ENCODE measurements around the gene TRIM14.

DNA sequence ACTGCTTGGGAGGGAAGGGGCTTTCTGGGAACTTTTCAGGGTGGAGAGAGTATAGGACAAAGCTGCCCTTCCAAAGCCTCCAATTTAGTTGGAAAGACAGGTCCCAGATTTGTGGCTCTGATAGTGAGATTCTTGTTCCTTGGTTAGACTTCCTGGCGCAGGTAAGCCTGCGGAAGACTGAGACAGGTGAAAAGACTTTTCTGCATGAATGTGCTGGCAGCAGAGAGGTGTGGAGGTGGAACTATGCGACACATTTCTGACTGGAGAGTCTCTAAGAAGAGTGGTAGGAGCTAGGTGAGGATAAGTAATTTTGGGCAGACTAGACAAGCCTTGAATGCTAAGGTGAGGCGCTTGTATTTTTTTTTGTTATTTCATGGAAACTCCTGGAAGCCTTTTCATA lies 32.6 kb downstream of the TRIM14 start:
- TF ChIP-seq, protein P1, sequence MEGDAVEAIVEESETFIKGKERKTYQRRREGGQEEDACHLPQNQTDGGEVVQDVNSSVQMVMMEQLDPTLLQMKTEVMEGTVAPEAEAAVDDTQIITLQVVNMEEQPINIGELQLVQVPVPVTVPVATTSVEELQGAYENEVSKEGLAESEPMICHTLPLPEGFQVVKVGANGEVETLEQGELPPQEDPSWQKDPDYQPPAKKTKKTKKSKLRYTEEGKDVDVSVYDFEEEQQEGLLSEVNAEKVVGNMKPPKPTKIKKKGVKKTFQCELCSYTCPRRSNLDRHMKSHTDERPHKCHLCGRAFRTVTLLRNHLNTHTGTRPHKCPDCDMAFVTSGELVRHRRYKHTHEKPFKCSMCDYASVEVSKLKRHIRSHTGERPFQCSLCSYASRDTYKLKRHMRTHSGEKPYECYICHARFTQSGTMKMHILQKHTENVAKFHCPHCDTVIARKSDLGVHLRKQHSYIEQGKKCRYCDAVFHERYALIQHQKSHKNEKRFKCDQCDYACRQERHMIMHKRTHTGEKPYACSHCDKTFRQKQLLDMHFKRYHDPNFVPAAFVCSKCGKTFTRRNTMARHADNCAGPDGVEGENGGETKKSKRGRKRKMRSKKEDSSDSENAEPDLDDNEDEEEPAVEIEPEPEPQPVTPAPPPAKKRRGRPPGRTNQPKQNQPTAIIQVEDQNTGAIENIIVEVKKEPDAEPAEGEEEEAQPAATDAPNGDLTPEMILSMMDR (conservative IDR thresholded peaks at IDR 0.05 in 1 of 2, IDR thresholded peaks at IDR 0.05 in 1 of 2; ENCODE audit: extremely low read depth in 1 of 2, insufficient read depth in 1 of 2, low read depth in 1 of 2, low read length in 2 of 2): no peak
- TF ChIP-seq EZH2 (IDR thresholded peaks at IDR 0.05; ENCODE audit: borderline replicate concordance, low read length): no peak

Data from mammary epithelial cell (primary cell).